ENCODE results near the gene ADARB2.

DNA sequence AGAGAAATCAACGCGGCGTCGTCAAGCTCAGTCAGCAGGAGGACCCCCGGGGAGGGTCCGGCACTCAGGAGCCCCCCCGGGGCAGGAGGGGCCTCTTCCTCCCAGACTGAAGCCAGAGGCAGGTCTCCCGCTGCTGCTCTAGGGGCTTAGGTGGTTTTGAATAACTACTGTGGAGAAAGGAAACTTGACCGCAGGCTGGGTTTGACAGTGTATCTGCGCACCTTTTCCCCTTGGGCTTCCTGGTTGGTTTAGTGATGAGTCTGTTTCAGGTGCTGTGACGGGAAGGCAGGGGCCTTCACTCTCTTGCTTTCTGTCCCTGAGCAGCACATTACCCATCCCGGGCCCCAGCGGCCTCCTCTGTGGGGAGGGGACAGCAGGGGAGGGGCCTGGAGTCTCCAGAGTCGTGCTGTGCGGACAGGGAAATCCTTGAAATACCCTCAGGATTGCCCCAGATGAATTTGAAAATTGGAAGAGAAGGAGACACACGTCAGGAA is 262.2 kb downstream of the ADARB2 start:
- TF ChIP-seq SREBF2 (IDR thresholded peaks at IDR 0.05; ENCODE audit: low read length) = no peak
- TF ChIP-seq TAF1 (IDR thresholded peaks at IDR 0.05; ENCODE audit: borderline replicate concordance, low read depth, low read length) = no peak

Data from GM12878 (cell line).